Tibial nerve (tissue), 3 donors: ENCODE data around the gene FKBP1A.

Source experiments
- CTCF ChIP-seq, 5 experiments: fragments of 200-600 bp in 3 of 5; fragments of 450-650 bp in 2 of 5; sonication (generic) in 3 of 5; IDR thresholded peaks; one replicate each; pipeline ENCODE4 v1.5.1; 2016 to 2019; ENCODE audit warnings: antibody characterized with exemption in 5 of 5, mild to moderate bottlenecking in 3 of 5, moderate library complexity in 2 of 5
- POLR2A ChIP-seq, 2 donors: fragments of 450-650 bp; IDR thresholded peaks; one replicate each; pipeline ENCODE4 v1.6.1; 2017; ENCODE audit warnings: antibody characterized with exemption in 2 of 2, mild to moderate bottlenecking in 2 of 2, moderate library complexity in 2 of 2

- TF ChIP-seq CTCF (IDR thresholded peaks at IDR 0.05), result no peak
- no peak for TF ChIP-seq POLR2A (IDR thresholded peaks at IDR 0.05)
These were observed 60.9 kb downstream of the FKBP1A start for GRCh38 chr20:1331801-1332453.
